Uterus (tissue), 4 donors: ENCODE results near the gene EGLN2. TPM values are rescaled to one million over a fixed set of nuclear protein-coding genes. Genes with fewer than 3 reads are reported as not detected.
A peak's percentile ranks its signal among the peaks of the same experiment; 100 is the strongest.
"Not testable (repeated sequence)": the region's sequence is repeated elsewhere in the genome, so short reads cannot be mapped to it uniquely, and the experiment has no call there.

Source experiments
- DNase-seq, 2 donors: peaks; one replicate each; pipeline ENCODE4 v3.0.0-alpha.2; 2019 to 2020
- H3K27ac ChIP-seq, 2 donors: fragments of 200-600 bp; sonication (generic); 1 replicate in 1 of 2; 2 replicates in 1 of 2; pipeline ENCODE4 v1.5.1; 2016 to 2018
- H3K27me3 ChIP-seq, 2 donors: fragments of 200-600 bp; sonication (generic); one replicate each; pipeline ENCODE4 v1.5.1; 2018 to 2019; ENCODE audit warnings: control low read depth in 1 of 2
- H3K36me3 ChIP-seq, 2 donors: fragments of 200-600 bp; sonication (generic); one replicate each; pipeline ENCODE4 v1.5.1; 2019; ENCODE audit warnings: control low read depth in 1 of 2
- H3K4me1 ChIP-seq, 2 donors: fragments of 200-600 bp; sonication (generic); one replicate each; pipeline ENCODE4 v1.5.1; 2018 to 2019; ENCODE audit warnings: control low read depth in 1 of 2
- H3K4me3 ChIP-seq, 2 donors: fragments of 200-600 bp; sonication (generic); 1 replicate in 1 of 2; 2 replicates in 1 of 2; pipeline ENCODE4 v1.5.1; 2018 to 2019; ENCODE audit warnings: mild to moderate bottlenecking in 1 of 2
- H3K9me3 ChIP-seq, 2 donors: fragments of 200-600 bp; sonication (generic); one replicate each; pipeline ENCODE4 v1.5.1; 2019; ENCODE audit warnings: control low read depth in 1 of 2
- CTCF ChIP-seq, 4 experiments: fragments of 200-600 bp in 2 of 4; fragments of 450-650 bp in 2 of 4; sonication (generic) in 2 of 4; IDR thresholded peaks; one replicate each; pipeline ENCODE4 v1.5.1; 2016 to 2019; ENCODE audit warnings: antibody characterized with exemption in 4 of 4, mild to moderate bottlenecking in 2 of 4, moderate library complexity in 1 of 4
- POLR2A ChIP-seq, 2 donors: fragments of 450-650 bp; IDR thresholded peaks; one replicate each; pipeline ENCODE4 v1.6.1; 2016; ENCODE audit warnings: antibody characterized with exemption in 2 of 2, mild to moderate bottlenecking in 1 of 2, moderate library complexity in 1 of 2
- intact Hi-C: fragments of 100-400 bp; cut with DNase I; formaldehyde crosslinking; loops from one replicate; pipeline ENCODE4 v1.15.1; 2023; ENCODE audit warnings: low total_unique reads
- total RNA-seq, 4 donors: library from RNA; depleted of rRNA in 3 of 4; stranded (reverse); fragments of >200 nt in 3 of 4; gene quantifications; one replicate each; pipeline versions ENCODE4 v1.1.0 to v1.2.4, GENCODE V29; 2014 to 2023
- donor health status: DM: yes; HTN: yes; CAD: no.

Gene EGLN2
- total RNA-seq, 4 donors from 2014 or later, result 33.2 to 164 (median 78.1) TPM

- intact Hi-C loops, result no loop called here
- H3K4me1 ChIP-seq, result peaks cover 0 to 7% of the 10 kb centered on the region in 2 donors
- peak within 1 kb of the TSS; percentile 71 to 81 for H3K4me3 ChIP-seq
- H3K36me3 ChIP-seq, result no peaks in the 10 kb centered on the region
- DNase-seq, result peak; percentile 100
- peak within 1 kb of the TSS; percentile 96 to 98 for H3K27ac ChIP-seq
- TF ChIP-seq CTCF (IDR thresholded peaks at IDR 0.05) (peak in 2 of 4 experiments; percentile 39 to 42), POLR2A (IDR thresholded peaks at IDR 0.05) (peak; percentile 76 to 84)
- no peaks in the 10 kb centered on the region for H3K27me3 ChIP-seq
- H3K9me3 ChIP-seq, result no peaks in the 10 kb centered on the region
Measured at GRCh38 chr19:40777937-40778705, 20.9 kb upstream of the EGLN2 start, which contains the start of gene RAB4B. Gene RAB4B (plus strand): TSS chr19:40778247. CDS start chr19:40778376, 129 bp downstream.

GRCh38 chr19:40778706-40779284, 20.2 kb upstream of the EGLN2 start:
- Histone ChIP-seq H3K4me1 (peaks cover 0 to 7% of the 10 kb centered on the region in 2 donors), H3K27ac (peak overlapping the region; percentile 96 to 98), H3K27me3 (no peaks in the 10 kb centered on the region), H3K9me3 (no peaks in the 10 kb centered on the region), H3K36me3 (no peaks in the 10 kb centered on the region), H3K4me3 (peak overlapping the region; percentile 71 to 81)
- no peak for DNase-seq
- TF ChIP-seq CTCF (IDR thresholded peaks at IDR 0.05) (no peak), POLR2A (IDR thresholded peaks at IDR 0.05) (no peak)
- intact Hi-C loops, result no loop called here

- no peak overlapping the region for H3K4me3 ChIP-seq
- no peak overlapping the region for H3K27ac ChIP-seq
- H3K36me3 ChIP-seq, result no peaks in the 10 kb centered on the region
- intact Hi-C loops, result no loop called here
- no peak for TF ChIP-seq POLR2A (IDR thresholded peaks at IDR 0.05)
- TF ChIP-seq CTCF (IDR thresholded peaks at IDR 0.05), result no peak
- H3K9me3 ChIP-seq, result no peaks in the 10 kb centered on the region
- no peak for DNase-seq
- peaks cover 0 to 7% of the 10 kb centered on the region in 2 donors for H3K4me1 ChIP-seq
- H3K27me3 ChIP-seq, result no peaks in the 10 kb centered on the region
Measured at GRCh38 chr19:40780582-40780981, 18.4 kb upstream of the EGLN2 start.

GRCh38 chr19:40781140-40781539, 17.9 kb upstream of the EGLN2 start:
- Histone ChIP-seq H3K4me3 (no peak overlapping the region), H3K27me3 (no peaks in the 10 kb centered on the region), H3K4me1 (peaks cover 0 to 7% of the 10 kb centered on the region in 2 donors), H3K27ac (no peak overlapping the region), H3K36me3 (no peaks in the 10 kb centered on the region), H3K9me3 (no peaks in the 10 kb centered on the region)
- no peak for DNase-seq
- TF ChIP-seq POLR2A (IDR thresholded peaks at IDR 0.05) (no peak), CTCF (IDR thresholded peaks at IDR 0.05) (no peak)
- intact Hi-C loops, result no loop called here

GRCh38 chr19:40783711-40784110, 15.3 kb upstream of the EGLN2 start:
- H3K4me3 ChIP-seq, result no peak overlapping the region
- H3K4me1 ChIP-seq, result peaks cover 0 to 6% of the 10 kb centered on the region in 2 donors
- intact Hi-C loops, result no loop called here
- TF ChIP-seq CTCF (IDR thresholded peaks at IDR 0.05) (no peak), POLR2A (IDR thresholded peaks at IDR 0.05) (no peak)
- no peak for DNase-seq
- no peaks in the 10 kb centered on the region for H3K9me3 ChIP-seq
- H3K36me3 ChIP-seq, result no peaks in the 10 kb centered on the region
- H3K27me3 ChIP-seq, result no peaks in the 10 kb centered on the region
- no peak overlapping the region for H3K27ac ChIP-seq

- intact Hi-C loops, H3K4me3 ChIP-seq, H3K9me3 ChIP-seq, H3K27me3 ChIP-seq, H3K27ac ChIP-seq, DNase-seq, H3K4me1 ChIP-seq, H3K36me3 ChIP-seq: not testable (repeated sequence)
Measured at GRCh38 chr19:40784146-40784545, 14.8 kb upstream of the EGLN2 start.
